Suppressor macrophage (primary cell): ENCODE data around the gene CHD1L.
"Not testable (repeated sequence)": the region's sequence is repeated elsewhere in the genome, so short reads cannot be mapped to it uniquely, and the experiment has no call there.

Source experiments
- DNase-seq, 4 experiments: peaks; one replicate each; pipeline ENCODE4 v3.0.0-alpha.2; 2020 to 2022

The CHD1L gene

DNA sequence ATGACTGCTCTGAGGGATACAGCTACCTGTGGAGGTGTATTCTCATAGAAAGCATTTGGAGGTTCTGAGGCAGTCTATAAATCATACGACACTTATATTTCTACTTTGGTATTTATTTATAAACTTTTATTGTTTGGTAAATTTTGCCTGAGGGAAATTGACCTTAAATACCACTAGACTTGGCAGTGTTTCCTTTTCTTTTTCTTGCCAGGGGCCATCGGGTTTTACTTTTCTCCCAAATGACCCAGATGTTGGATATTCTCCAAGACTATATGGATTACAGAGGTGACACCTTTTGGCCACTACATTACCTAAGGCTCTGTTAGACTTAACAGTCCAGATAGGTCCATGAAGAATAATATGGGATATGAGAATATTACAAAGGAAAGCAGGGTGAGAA is 28.2 kb downstream of the CHD1L start:
- no peak for DNase-seq

DNA sequence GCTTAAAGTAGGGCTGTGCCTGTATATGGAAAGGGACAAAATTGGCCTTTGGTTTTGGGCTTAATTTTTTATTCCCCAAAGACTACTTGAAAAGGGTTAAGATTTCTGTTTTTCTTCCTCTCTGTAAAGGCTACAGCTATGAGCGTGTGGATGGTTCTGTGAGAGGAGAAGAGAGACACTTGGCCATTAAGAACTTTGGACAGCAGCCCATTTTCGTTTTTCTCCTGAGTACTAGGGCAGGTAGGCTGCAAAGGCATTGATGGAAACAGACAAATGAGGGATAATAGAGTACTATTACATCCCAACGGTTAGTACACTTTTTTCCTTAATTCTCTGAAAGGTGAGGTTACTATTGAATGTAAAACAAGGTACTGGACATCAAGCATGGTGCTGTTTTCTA is 29.6 kb downstream of the CHD1L start:
- DNase-seq: no peak

- DNase-seq: peak; percentile 30 to 76 (median 60)
Observed at GRCh38 chr1:147273409-147274336, 31.2 kb downstream of the CHD1L start.

DNA sequence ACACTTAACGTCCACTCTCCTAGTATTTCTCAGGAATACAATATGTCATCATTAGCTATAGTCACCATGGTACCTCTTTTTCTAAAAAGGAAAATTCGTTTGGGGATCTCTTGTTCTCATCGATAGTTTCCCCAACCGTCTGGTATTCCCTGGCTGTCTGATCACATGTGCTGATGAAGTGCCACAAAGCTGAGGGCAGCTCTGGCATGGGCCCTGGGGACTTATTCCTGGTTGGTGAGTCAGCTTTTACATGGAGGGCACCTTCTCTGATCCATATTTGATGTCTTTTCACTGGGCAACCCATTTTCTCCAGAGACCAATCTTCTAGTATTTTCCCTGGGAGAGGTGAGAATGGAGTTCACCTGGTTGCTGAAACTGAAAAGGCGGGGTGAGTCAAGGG is 39.5 kb downstream of the CHD1L start:
- DNase-seq: no peak

DNA sequence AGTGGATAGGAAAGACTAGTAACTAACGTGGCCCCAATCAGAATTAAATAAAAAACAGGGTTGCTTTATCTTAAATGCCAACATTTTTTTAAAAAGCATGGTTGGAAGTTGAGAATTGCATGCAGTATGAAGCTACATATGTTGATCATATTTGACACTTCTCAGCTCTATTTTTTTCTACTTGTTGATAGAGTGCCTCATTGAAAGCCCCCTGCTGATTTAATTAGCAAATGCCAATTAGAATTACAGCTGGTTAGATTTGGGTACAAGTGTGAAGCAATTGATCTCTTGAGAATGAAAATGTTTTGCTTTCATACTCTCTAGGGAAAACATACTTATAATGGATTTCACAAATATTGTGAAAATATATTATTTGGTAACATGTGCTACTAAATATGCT is 40.5 kb downstream of the CHD1L start:
- no peak for DNase-seq

GRCh38 chr1:147287133-147287865 is 44.8 kb downstream of the CHD1L start:
- DNase-seq: no peak

DNA sequence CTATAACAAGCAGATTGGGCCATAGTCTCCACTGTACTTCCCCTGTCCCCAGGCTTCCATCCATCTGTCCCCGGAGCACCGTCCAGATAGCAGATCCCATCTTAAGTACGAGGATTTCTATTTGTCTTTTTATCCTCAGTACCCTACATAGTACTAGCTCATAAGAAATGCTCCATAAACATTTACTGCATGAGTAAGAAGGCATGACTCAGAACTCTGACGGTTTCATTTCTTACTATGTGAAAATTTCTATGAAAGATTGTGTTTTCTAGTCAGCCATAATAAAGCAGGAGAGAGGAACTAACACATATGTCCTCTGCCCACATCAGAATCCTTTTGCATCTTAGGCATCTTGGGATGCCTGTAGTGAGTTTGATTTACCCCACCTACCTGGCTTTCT is 49.5 kb downstream of the CHD1L start:
- peak in 2 of 4 experiments; percentile 11 to 17 for DNase-seq

- peak in 3 of 4 experiments; percentile 18 to 35 (median 29) for DNase-seq
Observed at GRCh38 chr1:147292631-147293251, 50.3 kb downstream of the CHD1L start.

DNA sequence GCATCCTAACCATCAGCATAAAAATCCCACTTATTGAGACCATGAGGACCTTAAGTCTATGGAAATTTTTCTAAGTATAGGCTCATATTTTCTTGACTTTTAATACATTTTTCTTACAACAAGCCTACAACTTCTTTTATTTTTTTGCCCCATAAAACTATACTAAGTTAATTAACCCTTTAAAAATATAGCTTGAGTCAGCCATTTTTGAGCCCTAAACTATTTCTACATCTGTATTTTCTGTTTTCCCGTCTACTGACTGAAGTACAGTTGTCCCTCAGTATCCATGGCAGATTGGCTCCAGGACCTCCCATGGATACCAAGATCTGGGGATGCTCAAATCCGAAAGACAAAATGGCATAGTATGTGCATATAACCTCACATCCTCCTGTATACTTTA is 55.0 kb downstream of the CHD1L start:
- no peak for DNase-seq

- not testable (repeated sequence) for DNase-seq
Observed at GRCh38 chr1:147305803-147306202, 63.3 kb downstream of the CHD1L start.

GRCh38 chr1:147316968-147317367 is 74.5 kb downstream of the CHD1L start:
- DNase-seq: no peak

- not testable (repeated sequence) for DNase-seq
Observed at GRCh38 chr1:147326933-147327687, 84.6 kb downstream of the CHD1L start.

GRCh38 chr1:147334292-147334691 is 91.8 kb downstream of the CHD1L start:
- no peak for DNase-seq

DNA sequence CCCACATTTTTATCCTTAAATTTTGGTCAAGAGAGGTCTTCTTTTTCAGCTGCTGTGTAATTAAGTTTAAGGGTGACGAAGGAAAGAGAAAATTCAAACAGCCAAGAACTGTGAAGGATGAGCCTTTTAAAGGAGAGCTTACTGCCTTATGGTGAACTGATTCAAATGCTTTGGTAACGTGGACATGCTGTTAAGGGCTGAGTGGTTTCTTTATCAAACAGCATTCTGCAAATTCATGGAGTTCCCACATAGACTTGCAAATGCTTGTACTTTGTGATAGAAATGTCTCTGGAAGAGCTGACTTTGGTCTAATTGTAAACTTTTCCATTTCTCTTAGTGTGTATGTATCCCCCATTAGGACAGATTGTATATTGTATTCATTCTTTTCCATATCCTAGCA is 93.8 kb downstream of the CHD1L start:
- no peak for DNase-seq

GRCh38 chr1:147337040-147337630 is 94.7 kb downstream of the CHD1L start:
- DNase-seq: no peak

GRCh38 chr1:147338571-147338970 is 96.1 kb downstream of the CHD1L start:
- DNase-seq: no peak

- no peak for DNase-seq
Observed at GRCh38 chr1:147341246-147341645, 98.8 kb downstream of the CHD1L start.
